SK-N-SH (cell line): ENCODE measurements around the gene MELK. TPM values are rescaled to one million over a fixed set of nuclear protein-coding genes. Genes with fewer than 3 reads are reported as not detected.

ENCODE experiments used
- CTCF ChIA-PET: fragments of 300-600, 350-600 bp; formaldehyde crosslinking; extraction: SDS; loops from one replicate; lab custom pipeline; 2021; lab: Yijun Ruan, JAX
- POLR2A ChIA-PET: fragments of 350-600 bp; sonication (Branson Sonifier 250); formaldehyde crosslinking; extraction: SDS; loops from one replicate; lab custom pipeline; 2020; ENCODE audit warnings: antibody characterized with exemption, inconsistent platforms; lab: Yijun Ruan, JAX
- DNase-seq: peaks from one replicate; pipeline ENCODE4 v3.0.0; 2012
- H2AFZ ChIP-seq: fragments of 200-600 bp; sonication (generic); 2 replicates; pipeline ENCODE4 v1.8.1; 2016; ENCODE audit warnings: antibody characterized with exemption, mild to moderate bottlenecking, low read depth
- H3F3A ChIP-seq: fragments of 200-600 bp; sonication (generic); replicated peaks from 2 replicates; pipeline ENCODE3; 2016; ENCODE audit warnings: antibody characterized with exemption, mild to moderate bottlenecking; ENCODE audit not compliant: insufficient read depth
- H3K27ac ChIP-seq, 2 experiments: fragments of 200-500 bp in 1 of 2; fragments of 200-600 bp in 1 of 2; sonication (Bioruptor generic) in 1 of 2; sonication (generic), shearing (Covaris generic) in 1 of 2; 2 replicates each; pipeline versions ENCODE4 v1.5.1 to v1.6.1; 2014 to 2016; ENCODE audit warnings: low read depth in 2 of 2, inconsistent platforms in 1 of 2, low read length in 1 of 2, mild to moderate bottlenecking in 1 of 2, mixed read lengths in 1 of 2
- H3K27me3 ChIP-seq: fragments of 200-600 bp; sonication (generic), shearing (Covaris generic); 2 replicates; pipeline ENCODE4 v1.6.1; 2016; ENCODE audit warnings: mixed run types; ENCODE audit not compliant: insufficient read depth
- H3K36me3 ChIP-seq, 2 experiments: fragments of 200-500 bp in 1 of 2; fragments of 200-600 bp in 1 of 2; sonication (Bioruptor generic) in 1 of 2; sonication (generic) in 1 of 2; replicated peaks in 1 of 2; 2 replicates each; pipeline versions ENCODE3 to v1.5.1; 2014 to 2016; ENCODE audit warnings: low read length in 1 of 2, mild to moderate bottlenecking in 1 of 2; ENCODE audit not compliant: insufficient read depth in 2 of 2, control insufficient read depth in 1 of 2
- H3K4me1 ChIP-seq, 2 experiments: fragments of 200-500 bp in 1 of 2; fragments of 200-600 bp in 1 of 2; sonication (Bioruptor generic) in 1 of 2; sonication (generic), shearing (Covaris generic) in 1 of 2; 2 replicates each; pipeline versions ENCODE4 v1.5.1 to v1.6.1; 2014 to 2016; ENCODE audit warnings: low read depth in 1 of 2, low read length in 1 of 2, mixed run types in 1 of 2; ENCODE audit not compliant: insufficient read depth in 2 of 2, control insufficient read depth in 1 of 2
- H3K4me2 ChIP-seq: fragments of 200-600 bp; sonication (generic), shearing (Covaris generic); 2 replicates; pipeline ENCODE4 v1.6.1; 2017; ENCODE audit warnings: mixed run types
- H3K4me3 ChIP-seq, 2 experiments: fragments of 200-500 bp in 1 of 2; fragments of 200-600 bp in 1 of 2; sonication (Bioruptor generic) in 1 of 2; sonication (generic), shearing (Covaris generic) in 1 of 2; 2 replicates each; pipeline versions ENCODE4 v1.5.1 to v1.8.1; 2014 to 2016; ENCODE audit warnings: low read depth in 2 of 2, inconsistent platforms in 1 of 2, low read length in 1 of 2, mild to moderate bottlenecking in 1 of 2, mixed read lengths in 1 of 2, moderate library complexity in 1 of 2
- H3K79me2 ChIP-seq: fragments of 200-600 bp; sonication (generic); 2 replicates; pipeline ENCODE4 v1.8.1; 2017; ENCODE audit warnings: mild to moderate bottlenecking; ENCODE audit not compliant: insufficient read depth
- H3K9ac ChIP-seq: fragments of 200-600 bp; sonication (generic); 2 replicates; pipeline ENCODE4 v1.6.1; 2017; ENCODE audit warnings: mixed run types
- H3K9me2 ChIP-seq: fragments of 200-600 bp; sonication (generic); 2 replicates; pipeline ENCODE4 v1.6.1; 2017; ENCODE audit warnings: mixed run types
- H3K9me3 ChIP-seq: fragments of 200-600 bp; sonication (generic); 2 replicates; pipeline ENCODE4 v1.6.1; 2017; ENCODE audit warnings: mixed run types, mild to moderate bottlenecking, moderate library complexity
- H4K20me1 ChIP-seq: fragments of 200-600 bp; sonication (generic); 2 replicates; pipeline ENCODE4 v1.6.1; 2017; ENCODE audit warnings: mild to moderate bottlenecking, mixed run types; ENCODE audit not compliant: insufficient read depth
- CTCF ChIP-seq: fragments of 200-600 bp; sonication (generic); IDR thresholded peaks from 2 replicates; pipeline ENCODE4 v1.6.1; 2017; ENCODE audit warnings: antibody characterized with exemption, mild to moderate bottlenecking, moderate library complexity
- FOSL2 ChIP-seq: IDR thresholded peaks from 2 replicates; pipeline ENCODE4 v1.4.0; 2012; ENCODE audit warnings: low read depth, mild to moderate bottlenecking, moderate library complexity, borderline replicate concordance
- FOXM1 ChIP-seq: IDR thresholded peaks from 2 replicates; pipeline ENCODE4 v1.4.0; 2012; ENCODE audit warnings: low read depth, mild to moderate bottlenecking
- GABPA ChIP-seq: IDR thresholded peaks from 2 replicates; pipeline ENCODE4 v1.4.0; 2012; ENCODE audit warnings: low read depth, mild to moderate bottlenecking
- JUND ChIP-seq: IDR thresholded peaks from 2 replicates; pipeline ENCODE4 v1.4.0; 2012
- MEF2A ChIP-seq: IDR thresholded peaks from 2 replicates; pipeline ENCODE4 v1.4.0; 2012; ENCODE audit warnings: low read depth, borderline replicate concordance
- RCOR1 ChIP-seq: fragments of 150-350 bp; IDR thresholded peaks from 2 replicates; pipeline ENCODE4 v1.6.1; 2017; ENCODE audit warnings: antibody characterized with exemption, low read length
- RXRA ChIP-seq: IDR thresholded peaks from 2 replicates; pipeline ENCODE4 v1.4.0; 2012; ENCODE audit warnings: low read depth, mild to moderate bottlenecking, borderline replicate concordance
- SMC3 ChIP-seq: IDR thresholded peaks from 2 replicates; pipeline ENCODE4 v1.6.1; 2012; ENCODE audit warnings: low read depth, low read length, improper control_type of control experiment
- USF1 ChIP-seq: IDR thresholded peaks from 2 replicates; pipeline ENCODE4 v1.4.0; 2012; ENCODE audit warnings: low read depth, borderline replicate concordance
- WGBS: methylation state at CpG from one replicate; pipeline ENCODE4 v1.1.6; 2017; ENCODE audit warnings: low lambda C conversion rate; 5-methylcytosine and 5-hydroxymethylcytosine counted together
- polyA plus RNA-seq, 3 experiments: library from polyadenylated mRNA; depleted of rRNA; stranded (reverse); fragments of >200 nt; gene quantifications; 2 replicates each; pipeline ENCODE4 v1.2.3, GENCODE V29; 2012
- TF ChIP-seq, protein P1 (sequence below): IDR thresholded peaks from 2 replicates; pipeline ENCODE4 v1.4.0; 2012; ENCODE audit warnings: low read depth, borderline replicate concordance
- TF ChIP-seq, protein P2 (sequence below): IDR thresholded peaks from 2 replicates; pipeline ENCODE4 v1.4.0; 2012; ENCODE audit warnings: low read depth

The MELK gene
- polyA plus RNA-seq, 1 of the 3 experiments (the other 2 are of a cell fraction): 16.5 TPM

DNA sequence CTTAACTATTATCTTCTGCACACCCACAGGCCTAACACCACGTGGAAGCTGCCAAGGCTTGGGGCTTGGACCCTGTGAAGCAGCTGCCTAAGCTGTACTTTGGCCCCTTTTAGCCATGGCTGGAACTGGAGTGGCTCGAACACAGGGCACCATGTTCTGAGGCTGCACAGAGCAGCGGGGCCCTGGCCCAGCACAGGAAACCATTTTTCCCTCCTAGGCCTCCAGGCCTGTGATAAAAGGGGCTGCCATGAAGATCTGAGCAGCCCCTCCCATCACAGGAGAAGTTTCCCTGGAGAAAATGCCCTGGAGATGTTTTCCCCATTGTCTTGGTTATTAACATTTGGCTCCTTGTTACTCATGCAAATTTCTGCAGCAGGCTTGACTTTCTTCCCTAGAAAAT is 126.3 kb downstream of the MELK start:
- ChIA-PET CTCF (no interaction called here), POLR2A (no interaction called here)
- H3K27me3 ChIP-seq: peaks cover 5% of the 10 kb centered on the region; the same call in 1 of the 2 replicates
- DNase-seq: no peak
- H2AFZ ChIP-seq: no peak overlapping the region
- no peak overlapping the region for H3K9ac ChIP-seq
- H3K79me2 ChIP-seq: no peaks in the 10 kb centered on the region
- no peak overlapping the region for H3K27ac ChIP-seq
- TF ChIP-seq GABPA: no peak
- no peak for TF ChIP-seq JUND
- TF ChIP-seq RCOR1: no peak
- no peak for TF ChIP-seq FOSL2
- TF ChIP-seq, protein P1, sequence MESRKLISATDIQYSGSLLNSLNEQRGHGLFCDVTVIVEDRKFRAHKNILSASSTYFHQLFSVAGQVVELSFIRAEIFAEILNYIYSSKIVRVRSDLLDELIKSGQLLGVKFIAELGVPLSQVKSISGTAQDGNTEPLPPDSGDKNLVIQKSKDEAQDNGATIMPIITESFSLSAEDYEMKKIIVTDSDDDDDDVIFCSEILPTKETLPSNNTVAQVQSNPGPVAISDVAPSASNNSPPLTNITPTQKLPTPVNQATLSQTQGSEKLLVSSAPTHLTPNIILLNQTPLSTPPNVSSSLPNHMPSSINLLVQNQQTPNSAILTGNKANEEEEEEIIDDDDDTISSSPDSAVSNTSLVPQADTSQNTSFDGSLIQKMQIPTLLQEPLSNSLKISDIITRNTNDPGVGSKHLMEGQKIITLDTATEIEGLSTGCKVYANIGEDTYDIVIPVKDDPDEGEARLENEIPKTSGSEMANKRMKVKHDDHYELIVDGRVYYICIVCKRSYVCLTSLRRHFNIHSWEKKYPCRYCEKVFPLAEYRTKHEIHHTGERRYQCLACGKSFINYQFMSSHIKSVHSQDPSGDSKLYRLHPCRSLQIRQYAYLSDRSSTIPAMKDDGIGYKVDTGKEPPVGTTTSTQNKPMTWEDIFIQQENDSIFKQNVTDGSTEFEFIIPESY: no peak
- 0% methylated on average over 1 of the region's 3 CpGs for WGBS
- no peak overlapping the region for H3K4me3 ChIP-seq
- H4K20me1 ChIP-seq: no peaks in the 10 kb centered on the region
- no peaks in the 10 kb centered on the region for H3K36me3 ChIP-seq
- H3K9me3 ChIP-seq: no peaks in the 10 kb centered on the region
- no peaks in the 10 kb centered on the region for H3F3A ChIP-seq
- H3K4me1 ChIP-seq: no peaks in the 10 kb centered on the region
- no peaks in the 10 kb centered on the region for H3K9me2 ChIP-seq
- no peak overlapping the region for H3K4me2 ChIP-seq

DNA sequence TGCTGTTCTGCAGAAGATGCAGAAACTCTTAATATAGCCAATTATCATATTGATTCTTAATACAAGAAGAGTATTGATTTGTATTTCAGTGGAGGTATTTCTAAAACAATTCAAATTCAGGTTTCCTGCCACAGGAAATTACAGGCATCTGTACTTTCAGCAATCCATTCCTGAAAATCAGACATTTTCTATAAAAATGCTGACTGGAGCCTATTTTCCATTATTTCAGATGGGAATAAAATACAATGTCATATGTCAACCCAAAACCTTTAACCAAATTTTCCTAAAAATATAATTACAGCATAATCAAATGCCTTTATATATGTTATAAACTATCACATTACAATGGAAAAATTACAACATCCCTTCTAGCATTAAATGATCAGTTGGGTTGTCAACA is 131.5 kb downstream of the MELK start:
- Histone ChIP-seq H3K27me3 (peaks cover 10% of the 10 kb centered on the region; the same call in 1 of the 2 replicates), H3K9ac (no peak overlapping the region), H3F3A (no peaks in the 10 kb centered on the region), H3K9me3 (no peaks in the 10 kb centered on the region), H2AFZ (no peak overlapping the region), H3K27ac (no peak overlapping the region), H3K4me1 (no peaks in the 10 kb centered on the region)
- ChIA-PET CTCF (interaction anchor here (1.0 kb wide), 1 partner anchor 25 kb away, joined by 4 read pairs; no protein-coding TSS in a partner anchor), POLR2A (no interaction called here)
- TF ChIP-seq JUND (no peak), FOXM1 (no peak)
- TF ChIP-seq, all 33 proteins: peak for 0
- no peak overlapping the region for H3K4me2 ChIP-seq
- H4K20me1 ChIP-seq: no peaks in the 10 kb centered on the region
- no peaks in the 10 kb centered on the region for H3K79me2 ChIP-seq
- no peak overlapping the region for H3K4me3 ChIP-seq
- no peak for DNase-seq
- H3K36me3 ChIP-seq: no peaks in the 10 kb centered on the region
- H3K9me2 ChIP-seq: no peaks in the 10 kb centered on the region

DNA sequence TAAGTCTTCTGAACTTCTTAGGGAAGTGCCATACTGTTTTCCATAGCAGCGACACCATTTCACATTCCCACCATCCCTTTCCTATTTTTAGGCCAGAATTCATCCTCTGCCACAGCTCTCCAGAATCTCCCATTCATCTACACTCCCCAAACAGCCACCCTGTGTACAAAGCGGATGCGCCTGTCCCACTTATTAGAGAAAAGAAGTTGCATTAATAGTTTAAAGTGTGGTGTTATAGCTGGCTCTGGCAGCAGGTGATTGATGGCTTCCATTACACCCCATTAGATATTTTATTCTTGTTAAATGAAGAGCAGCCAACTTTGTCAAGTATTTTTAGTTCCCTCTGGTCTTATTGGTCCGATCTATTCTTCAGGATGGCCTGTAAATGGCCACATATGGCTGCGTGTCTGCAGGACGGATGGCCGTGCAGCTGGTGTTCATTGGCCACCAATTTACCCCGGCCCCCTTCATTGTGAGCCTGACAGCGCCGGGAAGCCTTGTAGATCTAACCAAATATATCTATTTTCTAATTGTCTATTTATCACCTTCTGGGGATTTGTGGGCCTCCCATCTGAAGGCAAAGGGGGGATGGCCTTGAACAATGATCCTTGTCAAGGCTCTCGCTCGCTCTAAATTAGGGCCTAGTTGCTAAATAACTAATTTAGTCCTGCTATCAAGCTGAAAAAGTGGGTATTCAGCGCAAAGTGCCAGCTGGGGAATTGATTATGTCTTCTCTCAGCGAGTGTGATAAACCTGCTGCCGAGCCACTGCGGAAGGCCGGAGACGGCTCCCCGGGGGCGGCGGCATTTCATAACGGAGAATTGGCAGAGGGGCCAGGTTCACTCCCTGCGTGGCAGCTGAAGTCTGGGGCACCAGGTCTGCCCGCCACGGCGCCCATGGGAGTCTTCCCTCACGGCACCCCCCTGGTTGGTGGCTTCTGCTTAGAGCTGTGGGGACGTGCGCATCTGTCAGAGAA is 141.1 kb downstream of the MELK start:
- no peak for DNase-seq
- Histone ChIP-seq H3K4me2 (no peak overlapping the region), H3K9me2 (no peaks in the 10 kb centered on the region)
- TF ChIP-seq CTCF (no peak), USF1 (no peak), RXRA (no peak), MEF2A (no peak), SMC3 (no peak)
- TF ChIP-seq, protein P1: no peak
- TF ChIP-seq, protein P2, sequence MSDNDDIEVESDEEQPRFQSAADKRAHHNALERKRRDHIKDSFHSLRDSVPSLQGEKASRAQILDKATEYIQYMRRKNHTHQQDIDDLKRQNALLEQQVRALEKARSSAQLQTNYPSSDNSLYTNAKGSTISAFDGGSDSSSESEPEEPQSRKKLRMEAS: no peak

More for the DNA sequence above, 141.1 kb downstream of the MELK start:
- H3K9ac ChIP-seq: no peak overlapping the region
- no peak overlapping the region for H3K4me3 ChIP-seq
- no peaks in the 10 kb centered on the region for H3F3A ChIP-seq
- ChIA-PET CTCF (interaction anchor here (0.6 to 2.1 kb wide), 2 partner anchors 15 to 67 kb away, joined by 4 to 6 read pairs; no protein-coding TSS in a partner anchor), POLR2A (no interaction called here)
- no peaks in the 10 kb centered on the region for H3K79me2 ChIP-seq
- no peak overlapping the region for H3K27ac ChIP-seq
- H3K36me3 ChIP-seq: no peaks in the 10 kb centered on the region
- no peaks in the 10 kb centered on the region; the same call in 1 of the 2 replicates for H3K27me3 ChIP-seq
- H2AFZ ChIP-seq: no peak overlapping the region
- no peaks in the 10 kb centered on the region for H3K9me3 ChIP-seq
- no peaks in the 10 kb centered on the region for H3K4me1 ChIP-seq
- no peaks in the 10 kb centered on the region for H4K20me1 ChIP-seq
- WGBS: 72% methylated on average over 21 of the region's 29 CpGs
